HepG2 (cell line): Measurements from ENCODE around the gene CD19. TPM values are rescaled to one million over a fixed set of nuclear protein-coding genes. Genes with fewer than 3 reads are reported as not detected.

Source experiments
- ATAC-seq: fragments of 200-7000 bp; cut with Tn5 transposase; 3 replicates; pipeline ENCODE4 v1.9.1; 2020; ENCODE audit warnings: mild to moderate bottlenecking, moderate library complexity
- BruUV-seq: library from RNA; stranded (reverse); fragments of 400-500 nt; replicated peaks from 2 replicates; lab custom pipeline; 2021; lab: Mats Ljungman, UMichigan
- CTCF ChIA-PET: fragments of 300-600 bp; formaldehyde crosslinking; extraction: SDS; loops from one replicate; lab custom pipeline; 2021; ENCODE audit warnings: low total read pairs, inconsistent platforms, low intra/inter-chr PET ratio; lab: Yijun Ruan, JAX
- POLR2A ChIA-PET: fragments of 350-600 bp; sonication (Branson Sonifier 250); formaldehyde crosslinking; loops from one replicate; lab custom pipeline; 2020; ENCODE audit warnings: antibody characterized with exemption, inconsistent platforms; lab: Yijun Ruan, JAX
- DNase-seq: peaks from one replicate; pipeline ENCODE4 v3.0.0-alpha.2; 2015; ENCODE audit warnings: low spot score
- FAIRE-seq: peaks from 3 replicates; lab custom pipeline; 2011; peaks lifted over from hg19 to GRCh38; lab: Jason Lieb, UNC
- H2AFZ ChIP-seq: one replicate; pipeline ENCODE4 v1.6.1; 2011; ENCODE audit warnings: low read length, inconsistent platforms
- H3K27ac ChIP-seq: fragments of 300-600 bp; 3 replicates; pipeline ENCODE4 v1.8.0; 2011; ENCODE audit warnings: mixed run types, mild to moderate bottlenecking, mixed read lengths, low read length, inconsistent platforms; ENCODE audit not compliant: insufficient read depth; ENCODE audit errors: extremely low read length
- H3K27me3 ChIP-seq, 2 experiments: fragments of 200-600 bp in 1 of 2; 2 replicates in 1 of 2; 3 replicates in 1 of 2; pipeline versions ENCODE4 v1.6.0 to v1.8.0; 2011; ENCODE audit warnings: low read length in 2 of 2, mild to moderate bottlenecking in 2 of 2, moderate library complexity in 2 of 2, inconsistent platforms in 1 of 2; ENCODE audit not compliant: insufficient read depth in 2 of 2, control insufficient read depth in 1 of 2
- H3K36me3 ChIP-seq, 2 experiments: fragments of 200-600 bp in 1 of 2; replicated peaks in 1 of 2; 2 replicates in 1 of 2; 3 replicates in 1 of 2; pipeline versions ENCODE4 v1.5.1 to v1.8.0; 2011; ENCODE audit warnings: low read length in 2 of 2, inconsistent platforms in 1 of 2; ENCODE audit not compliant: insufficient read depth in 2 of 2, control insufficient read depth in 1 of 2
- H3K4me1 ChIP-seq: 2 replicates; pipeline ENCODE4 v1.5.1; 2012; ENCODE audit warnings: low read length, inconsistent platforms; ENCODE audit not compliant: insufficient read depth
- H3K4me2 ChIP-seq: 2 replicates; pipeline ENCODE4 v1.6.0; 2011; ENCODE audit warnings: low read depth, low read length, inconsistent platforms
- H3K4me3 ChIP-seq, 3 experiments: fragments of 200-600 bp in 1 of 3; sonication (generic), shearing (Covaris generic) in 1 of 3; replicated peaks in 1 of 3; 2 replicates each; pipeline ENCODE4 v1.5.1; 2011 to 2016; ENCODE audit warnings: low read length in 3 of 3, inconsistent platforms in 2 of 3, low read depth in 2 of 3, mild to moderate bottlenecking in 2 of 3, control low read depth in 1 of 3, mixed read lengths in 1 of 3; ENCODE audit not compliant: insufficient read depth in 1 of 3
- H3K79me2 ChIP-seq: one replicate; pipeline ENCODE4 v1.6.1; 2011; ENCODE audit warnings: low read length, inconsistent platforms; ENCODE audit not compliant: insufficient read depth
- H3K9ac ChIP-seq: 2 replicates; pipeline ENCODE4 v1.6.0; 2011; ENCODE audit warnings: mild to moderate bottlenecking, low read depth, low read length, inconsistent platforms; ENCODE audit not compliant: insufficient read depth
- H3K9me3 ChIP-seq: 2 replicates; pipeline ENCODE4 v1.5.1; 2012; ENCODE audit warnings: mild to moderate bottlenecking, low read length
- H4K20me1 ChIP-seq: 2 replicates; pipeline ENCODE4 v1.6.0; 2011; ENCODE audit warnings: inconsistent platforms, mild to moderate bottlenecking, low read length, moderate library complexity; ENCODE audit not compliant: insufficient read depth
- CEBPZ ChIP-seq: IDR thresholded peaks from 2 replicates; pipeline ENCODE4 v1.6.1; 2012; ENCODE audit warnings: low read length, improper control_type of control experiment
- GMEB2 ChIP-seq: IDR thresholded peaks from 2 replicates; pipeline ENCODE4 v1.6.1; 2016; ENCODE audit warnings: missing biosample characterization, missing genetic modification reagents, low read depth
- MBNL3 ChIP-seq: fragments of 250-450 bp; sonication (Bioruptor Pico); conservative IDR thresholded peaks from 2 replicates; pipeline ENCODE4 v1.8.0; 2022; ENCODE audit warnings: mild to moderate bottlenecking, inconsistent platforms
- RARG ChIP-seq: sonication (generic); formaldehyde crosslinking; IDR thresholded peaks from 2 replicates; pipeline ENCODE4 v1.4.0; 2020; ENCODE audit warnings: low read depth, mild to moderate bottlenecking, missing genetic modification reagents
- ZKSCAN8 ChIP-seq: IDR thresholded peaks from 2 replicates; pipeline ENCODE4 v1.6.1; 2016; ENCODE audit warnings: borderline replicate concordance, missing genetic modification reagents, missing compliant biosample characterization
- ZNF260 ChIP-seq: sonication (generic); formaldehyde crosslinking; IDR thresholded peaks from 2 replicates; pipeline ENCODE4 v1.4.0; 2020; ENCODE audit warnings: missing genetic modification reagents, low read depth, mild to moderate bottlenecking, borderline replicate concordance
- ZNF768 ChIP-seq: sonication (generic); formaldehyde crosslinking; IDR thresholded peaks from 2 replicates; pipeline ENCODE4 v1.4.0; 2020; ENCODE audit warnings: missing genetic modification reagents
- WGBS: methylation state at CpG from one replicate; pipeline ENCODE4 v1.1.6; 2017; ENCODE audit warnings: low lambda C conversion rate; 5-methylcytosine and 5-hydroxymethylcytosine counted together
- in situ Hi-C: cut with HindIII; loops from 2 replicates; pipeline ENCODE4 v1.10.0; 2017; ENCODE audit warnings: low pct_unique_long_range_greater_than_20kb; ENCODE audit not compliant: extremely low pct_ligation_motif_present
- intact Hi-C: fragments of 100-400 bp; cut with micrococcal nuclease; formaldehyde crosslinking; loops from one replicate; pipeline ENCODE4 v1.10.0; 2022; ENCODE audit not compliant: unreplicated experiment
- polyA plus RNA-seq, 8 experiments: library from polyadenylated mRNA; depleted of rRNA in 3 of 8; stranded (reverse) in 7 of 8; unstranded in 1 of 8; fragments of >200 nt; fragmentation: Illumina TruSeq in 4 of 8; extraction: Trizol in 4 of 8; gene quantifications; 2 replicates each; pipeline versions ENCODE4 v1.2.1 to v1.2.3, GENCODE V29; 2011 to 2016; ENCODE audit warnings: low read depth in 4 of 8, missing spikeins in 1 of 8, mixed read lengths in 1 of 8; ENCODE audit not compliant: insufficient read depth in 1 of 8
- total RNA-seq, 5 experiments: library from RNA; depleted of rRNA; stranded (reverse); fragments of >200 nt; fragmentation: Illumina TruSeq; extraction: Trizol; gene quantifications; 2 replicates each; pipeline ENCODE4 v1.2.3, GENCODE V29; 2016; ENCODE audit warnings: low read depth in 1 of 5

The CD19 gene
- total and polyA plus RNA-seq, 2 of the 13 experiments (the other 11 are each of a cell fraction or from before 2014, with no cell fraction given) = 0.55 to 1.1 TPM

- ChIA-PET CTCF (no interaction called here), POLR2A (interaction anchor here (0.7 to 0.8 kb wide), 2 partner anchors 68 to 69 kb away, joined by 3 read pairs; no protein-coding TSS in a partner anchor)
- no TSS peak for BruUV-seq
- ATAC-seq = no peak
- peak overlapping the region; percentile 9; the same call in 1 of the 2 replicates for H3K4me2 ChIP-seq
- intact Hi-C loops (no loop called here), in situ Hi-C loops (no loop called here)
- 49% methylated on average over 20 of the region's 20 CpGs for WGBS
- H4K20me1 ChIP-seq = no peaks in the 10 kb centered on the region
- 0 out of 2 replicates have a peak, but pooled peaks have one; percentile 43 for TF ChIP-seq ZNF768 (CRISPR knock-in tag)
- no peak for TF ChIP-seq GMEB2 (CRISPR knock-in tag)
- H3K4me1 ChIP-seq = peaks cover 77% of the 10 kb centered on the region
- no peak overlapping the region for H2AFZ ChIP-seq
- no peaks in the 10 kb centered on the region for H3K9me3 ChIP-seq
- H3K36me3 ChIP-seq = no peaks in the 10 kb centered on the region
- H3K27ac ChIP-seq = no peak overlapping the region
- no peak overlapping the region for H3K9ac ChIP-seq
- no peaks in the 10 kb centered on the region for H3K27me3 ChIP-seq
- no peak for FAIRE-seq
- H3K4me3 ChIP-seq = no peak overlapping the region
- H3K79me2 ChIP-seq = no peaks in the 10 kb centered on the region
- no peak for DNase-seq
These were observed 769 bp downstream of the CD19 start for GRCh38 chr16:28932339-28933141.

GRCh38 chr16:28933171-28933570 is 1.4 kb downstream of the CD19 start:
- ChIA-PET CTCF (no interaction called here), POLR2A (interaction anchor here (0.7 to 0.8 kb wide), 2 partner anchors 68 to 70 kb away, joined by 3 read pairs; no protein-coding TSS in a partner anchor)
- 52% methylated on average over 8 of the region's 8 CpGs for WGBS
- TF ChIP-seq RARG = no peak
- no peak for TF ChIP-seq ZNF260
- no peak for TF ChIP-seq ZKSCAN8 (CRISPR knock-in tag)
- TF ChIP-seq MBNL3 (CRISPR knock-in tag) = no peak
- TF ChIP-seq CEBPZ = no peak
- Histone ChIP-seq H3K9me3 (no peaks in the 10 kb centered on the region), H3K79me2 (no peaks in the 10 kb centered on the region), H3K9ac (no peak overlapping the region), H3K4me1 (peaks cover 77% of the 10 kb centered on the region), H3K36me3 (no peaks in the 10 kb centered on the region), H3K27me3 (no peaks in the 10 kb centered on the region), H2AFZ (no peak overlapping the region), H3K27ac (no peak overlapping the region), H4K20me1 (no peaks in the 10 kb centered on the region), H3K4me3 (no peak overlapping the region), H3K4me2 (peak overlapping the region; percentile 9; the same call in 1 of the 2 replicates)
- in situ Hi-C loops (no loop called here), intact Hi-C loops (no loop called here)
- FAIRE-seq (no peak), ATAC-seq (no peak), DNase-seq (no peak)
- no TSS peak for BruUV-seq
